ENCODE measurements around the gene CSF2RB.

Gene CSF2RB

DNA sequence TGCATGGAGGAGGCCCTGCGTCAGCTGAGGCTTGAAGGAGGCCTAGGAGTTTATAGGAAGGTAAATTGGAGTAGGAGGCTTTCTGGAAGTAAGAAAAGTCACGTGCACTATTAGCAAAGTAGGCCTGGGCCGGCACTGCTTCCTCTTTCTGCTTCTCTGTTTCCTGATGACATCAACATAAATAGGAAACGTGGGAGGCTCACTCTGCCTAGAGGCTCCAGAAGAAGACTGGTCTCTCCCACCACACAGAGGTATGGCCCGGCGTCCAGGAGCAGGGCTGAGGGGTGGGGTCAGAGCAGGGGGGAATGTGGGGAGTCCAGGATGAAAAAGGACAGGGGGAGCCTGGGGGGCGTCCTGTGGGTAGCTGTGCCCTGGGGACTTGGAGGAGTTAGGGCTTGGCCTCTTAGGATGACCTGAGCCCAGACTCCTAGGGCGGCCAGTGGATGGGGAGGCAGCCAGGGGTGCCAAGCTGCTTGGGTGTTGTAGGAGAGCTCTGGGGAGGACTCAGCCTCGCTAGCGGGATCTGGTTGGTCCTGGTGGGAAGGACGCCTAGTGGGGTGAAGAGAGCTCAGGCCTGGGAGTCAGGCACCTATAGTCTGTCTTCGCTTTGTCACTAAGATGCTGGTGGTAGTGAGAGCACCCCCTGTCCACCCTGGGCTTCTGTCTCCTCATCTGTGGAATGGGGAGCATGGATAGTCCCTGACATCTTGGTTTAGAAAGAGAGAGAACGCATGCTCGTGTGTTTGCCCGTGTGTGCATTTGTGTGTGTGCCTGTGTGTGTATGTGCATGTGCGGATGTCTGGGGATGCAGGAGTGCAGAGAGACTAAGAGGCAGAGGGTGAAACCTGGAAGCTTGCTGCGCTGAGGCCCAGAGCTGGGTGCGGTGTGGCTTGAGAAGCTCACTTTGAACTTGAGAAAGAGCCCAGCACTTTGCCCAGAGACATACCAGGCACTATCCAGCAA, at the start of gene CSF2RB:
Gene CSF2RB, plus strand, starts transcription at position 202 of the 963 bp plus-strand sequence. CDS start 8,580 bp downstream, outside the sequence.
- H3K4me3 ChIP-seq (ENCODE audit: low read length), result no peak within 1 kb of the TSS
- DNase-seq (ENCODE audit: low read depth), result no peak
- TF ChIP-seq, protein P1, sequence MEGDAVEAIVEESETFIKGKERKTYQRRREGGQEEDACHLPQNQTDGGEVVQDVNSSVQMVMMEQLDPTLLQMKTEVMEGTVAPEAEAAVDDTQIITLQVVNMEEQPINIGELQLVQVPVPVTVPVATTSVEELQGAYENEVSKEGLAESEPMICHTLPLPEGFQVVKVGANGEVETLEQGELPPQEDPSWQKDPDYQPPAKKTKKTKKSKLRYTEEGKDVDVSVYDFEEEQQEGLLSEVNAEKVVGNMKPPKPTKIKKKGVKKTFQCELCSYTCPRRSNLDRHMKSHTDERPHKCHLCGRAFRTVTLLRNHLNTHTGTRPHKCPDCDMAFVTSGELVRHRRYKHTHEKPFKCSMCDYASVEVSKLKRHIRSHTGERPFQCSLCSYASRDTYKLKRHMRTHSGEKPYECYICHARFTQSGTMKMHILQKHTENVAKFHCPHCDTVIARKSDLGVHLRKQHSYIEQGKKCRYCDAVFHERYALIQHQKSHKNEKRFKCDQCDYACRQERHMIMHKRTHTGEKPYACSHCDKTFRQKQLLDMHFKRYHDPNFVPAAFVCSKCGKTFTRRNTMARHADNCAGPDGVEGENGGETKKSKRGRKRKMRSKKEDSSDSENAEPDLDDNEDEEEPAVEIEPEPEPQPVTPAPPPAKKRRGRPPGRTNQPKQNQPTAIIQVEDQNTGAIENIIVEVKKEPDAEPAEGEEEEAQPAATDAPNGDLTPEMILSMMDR (conservative IDR thresholded peaks at IDR 0.05; ENCODE audit: low read length), result no peak

DNA sequence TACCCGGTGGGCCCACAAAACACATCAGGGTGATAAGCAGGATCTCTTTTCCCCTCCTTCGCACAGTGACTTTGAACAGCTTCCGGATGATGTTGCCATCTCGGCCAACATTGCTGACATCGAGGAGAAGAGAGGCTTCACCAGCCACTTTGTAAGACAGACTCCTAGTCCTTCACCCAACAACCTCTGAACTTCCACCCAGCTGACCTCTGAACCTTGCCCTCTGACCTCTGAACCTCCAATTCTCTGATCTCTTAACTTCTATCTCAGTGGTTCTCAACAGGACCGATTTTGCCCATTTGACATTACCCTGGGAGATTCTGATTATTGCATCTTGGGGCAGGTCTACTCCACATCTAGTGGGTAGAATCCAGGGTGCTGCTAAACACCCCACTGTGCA, 49.4 kb upstream of the CSF2RB start:
- TF ChIP-seq, protein P1 (conservative IDR thresholded peaks at IDR 0.05; ENCODE audit: low read length), result no peak
- DNase-seq (ENCODE audit: low read depth), result no peak
- H3K4me3 ChIP-seq (ENCODE audit: low read length), result no peak overlapping the region

DNA sequence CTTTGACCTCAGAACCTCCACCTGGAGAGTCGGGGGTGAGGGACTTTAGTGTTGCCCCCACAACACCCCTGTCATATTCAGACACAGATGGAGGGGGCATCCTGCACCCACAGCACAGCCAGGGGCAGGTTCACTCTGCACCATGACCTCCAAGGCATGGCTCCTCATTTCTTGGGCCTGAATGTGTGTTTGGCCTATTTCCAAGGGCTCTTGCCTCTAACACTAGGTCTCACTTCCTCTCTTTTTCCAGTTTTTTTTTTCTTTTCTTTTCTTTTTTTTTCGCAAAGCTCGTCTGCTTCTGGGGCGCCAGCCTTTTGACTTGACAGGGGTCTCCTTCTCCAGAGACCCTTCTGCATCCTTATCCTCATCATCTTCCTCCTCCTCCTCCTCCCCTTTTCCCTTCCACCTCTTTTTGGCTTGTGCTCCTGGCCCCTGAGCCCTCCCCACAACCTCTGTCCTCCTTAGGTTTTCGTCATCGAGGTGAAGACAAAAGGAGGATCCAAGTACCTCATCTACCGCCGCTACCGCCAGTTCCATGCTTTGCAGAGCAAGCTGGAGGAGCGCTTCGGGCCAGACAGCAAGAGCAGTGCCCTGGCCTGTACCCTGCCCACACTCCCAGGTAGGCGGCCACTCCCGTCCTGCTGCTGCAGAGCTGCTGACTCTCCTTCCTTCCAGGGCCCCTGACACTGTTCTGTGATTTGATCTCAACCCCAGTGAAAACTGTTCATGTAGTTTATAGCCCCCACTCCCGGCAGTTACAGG, 48.8 kb upstream of the CSF2RB start:
- TF ChIP-seq, protein P1 (conservative IDR thresholded peaks at IDR 0.05; ENCODE audit: low read length), result no peak
- no peak for DNase-seq (ENCODE audit: low read depth)
- no peak overlapping the region for H3K4me3 ChIP-seq (ENCODE audit: low read length)

DNA sequence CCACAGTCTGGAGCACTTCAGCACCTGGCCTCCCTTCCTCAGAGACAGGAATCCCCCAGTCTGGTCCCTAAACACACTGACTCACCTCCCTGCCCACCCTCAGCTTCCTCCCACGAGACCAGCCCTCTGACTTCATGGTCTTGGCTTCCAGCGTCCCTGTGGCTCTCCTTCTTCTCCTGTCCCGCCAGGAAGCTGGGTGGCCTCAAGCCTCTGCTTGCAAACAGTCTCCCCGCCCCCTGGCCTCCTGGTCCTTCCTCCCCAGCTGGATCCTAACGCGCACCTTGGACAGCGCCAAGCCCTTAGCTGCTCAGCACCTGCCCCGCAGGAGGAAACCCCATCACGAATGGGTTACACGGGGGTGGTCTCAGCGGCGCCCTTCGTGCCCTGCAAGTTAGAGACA, 48.1 kb upstream of the CSF2RB start:
- no peak overlapping the region for H3K4me3 ChIP-seq (ENCODE audit: low read length)
- TF ChIP-seq, protein P1 (conservative IDR thresholded peaks at IDR 0.05; ENCODE audit: low read length), result no peak
- DNase-seq (ENCODE audit: low read depth), result no peak

DNA sequence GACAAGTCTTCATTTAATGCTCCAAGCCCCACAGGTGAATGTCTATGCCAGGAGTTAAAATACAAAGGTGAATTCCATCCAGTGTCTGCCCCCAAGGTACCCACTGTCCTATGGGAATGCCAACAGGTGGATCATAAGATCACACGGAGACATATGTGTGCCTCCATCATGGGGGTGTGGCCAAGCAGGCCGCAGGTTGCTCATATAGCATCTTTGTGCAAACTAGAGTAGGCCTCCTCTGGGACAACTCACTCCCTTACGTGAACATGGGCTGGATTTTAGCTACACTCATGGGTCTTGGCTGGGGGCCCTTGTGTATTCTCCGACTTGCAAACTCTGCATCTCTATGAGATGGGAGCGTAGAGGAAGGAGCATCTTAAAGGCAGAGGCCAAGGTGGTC, 45.7 kb upstream of the CSF2RB start:
- TF ChIP-seq, protein P1 (conservative IDR thresholded peaks at IDR 0.05; ENCODE audit: low read length), result no peak
- DNase-seq (ENCODE audit: low read depth), result no peak
- no peak overlapping the region for H3K4me3 ChIP-seq (ENCODE audit: low read length)

DNA sequence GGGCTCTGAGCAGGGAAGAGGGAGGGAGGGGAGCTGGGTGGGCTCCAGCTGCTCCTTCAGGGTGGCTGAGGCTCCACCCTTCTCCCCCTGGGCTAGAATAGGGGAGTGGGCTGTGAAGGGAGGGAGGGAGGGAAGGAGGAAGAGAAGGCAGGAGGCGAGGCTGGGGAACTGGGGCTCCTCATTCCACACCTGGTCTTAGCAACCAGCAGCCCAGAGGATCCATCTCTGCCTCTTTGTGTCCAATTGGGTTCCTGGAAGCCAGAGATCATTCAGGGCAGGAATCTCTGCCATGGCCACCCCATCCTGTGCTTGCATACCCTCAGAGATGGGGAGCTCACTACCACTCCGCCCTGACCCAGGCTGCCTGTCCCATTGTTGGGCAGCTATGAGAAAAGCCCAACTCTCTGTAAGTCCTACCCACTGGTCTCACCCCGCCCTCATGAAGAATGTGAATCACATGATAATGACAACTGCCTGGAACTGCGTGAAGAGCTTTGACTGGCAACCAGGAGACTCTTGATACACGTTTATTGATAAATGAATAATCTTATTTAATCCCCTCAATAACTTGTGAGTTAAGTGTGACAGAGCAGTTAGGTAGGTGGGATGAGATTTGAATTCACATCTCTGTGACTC, 44.8 kb upstream of the CSF2RB start:
- H3K4me3 ChIP-seq (ENCODE audit: low read length), result no peak overlapping the region
- TF ChIP-seq, protein P1 (conservative IDR thresholded peaks at IDR 0.05; ENCODE audit: low read length), result no peak
- DNase-seq (ENCODE audit: low read depth), result no peak

All from AG10803 (cell line).